ENCODE data around the gene GRK3.

DNA sequence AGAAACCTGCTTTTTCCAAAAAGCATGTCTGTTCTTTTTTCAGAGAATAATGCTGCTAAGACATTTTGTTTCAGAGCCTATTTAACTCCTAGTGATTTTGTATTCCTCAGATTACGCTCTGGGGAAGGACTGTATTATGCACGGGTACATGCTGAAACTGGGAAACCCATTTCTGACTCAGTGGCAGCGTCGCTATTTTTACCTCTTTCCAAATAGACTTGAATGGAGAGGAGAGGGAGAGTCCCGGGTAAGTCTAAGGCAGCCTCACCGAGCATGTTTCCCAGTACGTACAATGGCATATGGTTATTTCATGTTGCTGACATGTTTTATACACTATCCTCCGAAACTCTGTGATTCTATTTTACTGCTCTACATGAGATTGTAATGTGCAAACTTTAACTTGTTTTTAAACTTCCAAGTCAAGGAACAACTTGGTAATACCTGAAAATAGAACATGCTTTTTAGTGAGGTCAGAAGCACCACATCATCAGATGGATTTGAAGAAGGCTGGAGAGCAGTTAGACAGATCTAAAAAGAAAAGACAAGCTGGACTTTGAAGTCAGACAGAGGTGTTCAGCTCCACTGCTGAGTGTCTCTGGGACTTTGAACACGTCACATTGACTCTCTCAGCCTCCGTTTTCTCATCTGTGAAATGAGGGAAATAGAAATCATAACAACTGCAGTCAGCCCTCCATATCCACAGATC lies 153.8 kb downstream of the GRK3 start:
- TF ChIP-seq POLR2A (IDR thresholded peaks at IDR 0.05; ENCODE audit: low read depth, low read length): no peak
- TF ChIP-seq, protein P1, sequence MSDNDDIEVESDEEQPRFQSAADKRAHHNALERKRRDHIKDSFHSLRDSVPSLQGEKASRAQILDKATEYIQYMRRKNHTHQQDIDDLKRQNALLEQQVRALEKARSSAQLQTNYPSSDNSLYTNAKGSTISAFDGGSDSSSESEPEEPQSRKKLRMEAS (IDR thresholded peaks at IDR 0.05; ENCODE audit: insufficient read depth, insufficient read length): no peak
- TF ChIP-seq POLR2AphosphoS5 (IDR thresholded peaks at IDR 0.05; ENCODE audit: insufficient read depth, low read depth, low read length): no peak
- TF ChIP-seq EZH2 (IDR thresholded peaks at IDR 0.05; ENCODE audit: borderline replicate concordance, low read depth, low read length, severe bottlenecking): no peak
- TF ChIP-seq, protein P2, sequence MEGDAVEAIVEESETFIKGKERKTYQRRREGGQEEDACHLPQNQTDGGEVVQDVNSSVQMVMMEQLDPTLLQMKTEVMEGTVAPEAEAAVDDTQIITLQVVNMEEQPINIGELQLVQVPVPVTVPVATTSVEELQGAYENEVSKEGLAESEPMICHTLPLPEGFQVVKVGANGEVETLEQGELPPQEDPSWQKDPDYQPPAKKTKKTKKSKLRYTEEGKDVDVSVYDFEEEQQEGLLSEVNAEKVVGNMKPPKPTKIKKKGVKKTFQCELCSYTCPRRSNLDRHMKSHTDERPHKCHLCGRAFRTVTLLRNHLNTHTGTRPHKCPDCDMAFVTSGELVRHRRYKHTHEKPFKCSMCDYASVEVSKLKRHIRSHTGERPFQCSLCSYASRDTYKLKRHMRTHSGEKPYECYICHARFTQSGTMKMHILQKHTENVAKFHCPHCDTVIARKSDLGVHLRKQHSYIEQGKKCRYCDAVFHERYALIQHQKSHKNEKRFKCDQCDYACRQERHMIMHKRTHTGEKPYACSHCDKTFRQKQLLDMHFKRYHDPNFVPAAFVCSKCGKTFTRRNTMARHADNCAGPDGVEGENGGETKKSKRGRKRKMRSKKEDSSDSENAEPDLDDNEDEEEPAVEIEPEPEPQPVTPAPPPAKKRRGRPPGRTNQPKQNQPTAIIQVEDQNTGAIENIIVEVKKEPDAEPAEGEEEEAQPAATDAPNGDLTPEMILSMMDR (IDR thresholded peaks at IDR 0.05; ENCODE audit: extremely low read depth in 1 of 2, insufficient read depth in 1 of 2, low read depth in 1 of 2, low read length in 2 of 2): no peak
- TF ChIP-seq JUN (IDR thresholded peaks at IDR 0.05; ENCODE audit: borderline replicate concordance, insufficient read depth, insufficient read length, low read depth): no peak
- TF ChIP-seq MYC (IDR thresholded peaks at IDR 0.05; ENCODE audit: low read depth, low read length): no peak
- no peak for TF ChIP-seq FOS (IDR thresholded peaks at IDR 0.05; ENCODE audit: borderline replicate concordance, insufficient read depth, low read length)
